ENCODE measurements around the gene TNFRSF21.

TNFRSF21 gene

GRCh38 chr6:47260021-47260420, 49.7 kb downstream of the TNFRSF21 start:
- no peak overlapping the region for H3K4me3 ChIP-seq (ENCODE audit: low read depth in 1 of 2, low read length in 2 of 2)
- no peaks in the 10 kb centered on the region for H3K36me3 ChIP-seq (ENCODE audit: insufficient read depth, low read length)
- no peak overlapping the region for H3K4me2 ChIP-seq (ENCODE audit: insufficient read depth, low read length)
- no peaks in the 10 kb centered on the region for H3K9me3 ChIP-seq (ENCODE audit: insufficient read depth, low read length, severe bottlenecking)
- H4K20me1 ChIP-seq (ENCODE audit: insufficient read depth, low read length): no peaks in the 10 kb centered on the region
- no peaks in the 10 kb centered on the region for H3K79me2 ChIP-seq (ENCODE audit: insufficient read depth, low read length)
- TF ChIP-seq CTCF (IDR thresholded peaks at IDR 0.05; ENCODE audit: borderline replicate concordance, extremely low read depth, low read length, poor library complexity, severe bottlenecking): no peak
- no peak for TF ChIP-seq EZH2 (IDR thresholded peaks at IDR 0.05; ENCODE audit: borderline replicate concordance, low read depth, low read length, severe bottlenecking)
- 0 out of 2 replicates have a peak, but pooled peaks cover 3% of the 10 kb centered on the region for H3K4me1 ChIP-seq (ENCODE audit: insufficient read depth, low read length)
- no peaks in the 10 kb centered on the region for H3K27me3 ChIP-seq (ENCODE audit: insufficient read depth, low read length, poor library complexity)
- DNase-seq (no peak), ATAC-seq (ENCODE audit: insufficient read depth, low read depth) (no peak)
- no peak overlapping the region for H2AFZ ChIP-seq (ENCODE audit: low read depth, low read length)
- no peak overlapping the region for H3K9ac ChIP-seq (ENCODE audit: low read depth, low read length)
- no peak overlapping the region for H3K27ac ChIP-seq (ENCODE audit: low read length)

GRCh38 chr6:47258724-47259347, 50.9 kb downstream of the TNFRSF21 start:
- no peak overlapping the region for H3K4me2 ChIP-seq (ENCODE audit: insufficient read depth, low read length)
- TF ChIP-seq CTCF (IDR thresholded peaks at IDR 0.05; ENCODE audit: borderline replicate concordance, extremely low read depth, low read length, poor library complexity, severe bottlenecking) (no peak), EZH2 (IDR thresholded peaks at IDR 0.05; ENCODE audit: borderline replicate concordance, low read depth, low read length, severe bottlenecking) (no peak)
- H3K79me2 ChIP-seq (ENCODE audit: insufficient read depth, low read length): no peaks in the 10 kb centered on the region
- H2AFZ ChIP-seq (ENCODE audit: low read depth, low read length): no peak overlapping the region
- H3K27me3 ChIP-seq (ENCODE audit: insufficient read depth, low read length, poor library complexity): no peaks in the 10 kb centered on the region
- no peaks in the 10 kb centered on the region for H4K20me1 ChIP-seq (ENCODE audit: insufficient read depth, low read length)
- no peak overlapping the region for H3K9ac ChIP-seq (ENCODE audit: low read depth, low read length)
- H3K4me3 ChIP-seq (ENCODE audit: low read depth in 1 of 2, low read length in 2 of 2): no peak overlapping the region
- H3K4me1 ChIP-seq (ENCODE audit: insufficient read depth, low read length): 0 out of 2 replicates have a peak, but pooled peaks cover 3% of the 10 kb centered on the region
- no peak for DNase-seq
- ATAC-seq (ENCODE audit: insufficient read depth, low read depth): no peak
- no peak overlapping the region for H3K27ac ChIP-seq (ENCODE audit: low read length)
- no peaks in the 10 kb centered on the region for H3K36me3 ChIP-seq (ENCODE audit: insufficient read depth, low read length)
- no peaks in the 10 kb centered on the region for H3K9me3 ChIP-seq (ENCODE audit: insufficient read depth, low read length, severe bottlenecking)

GRCh38 chr6:47256981-47257730, 52.5 kb downstream of the TNFRSF21 start:
- Histone ChIP-seq H3K9me3 (ENCODE audit: insufficient read depth, low read length, severe bottlenecking) (no peaks in the 10 kb centered on the region), H2AFZ (ENCODE audit: low read depth, low read length) (no peak overlapping the region), H3K27ac (ENCODE audit: low read length) (no peak overlapping the region), H3K27me3 (ENCODE audit: insufficient read depth, low read length, poor library complexity) (no peaks in the 10 kb centered on the region), H3K4me2 (ENCODE audit: insufficient read depth, low read length) (no peak overlapping the region), H3K9ac (ENCODE audit: low read depth, low read length) (no peak overlapping the region), H3K36me3 (ENCODE audit: insufficient read depth, low read length) (no peaks in the 10 kb centered on the region), H3K4me1 (ENCODE audit: insufficient read depth, low read length) (peaks cover 17% of the 10 kb centered on the region), H3K4me3 (ENCODE audit: low read depth in 1 of 2, low read length in 2 of 2) (no peak overlapping the region), H3K79me2 (ENCODE audit: insufficient read depth, low read length) (no peaks in the 10 kb centered on the region), H4K20me1 (ENCODE audit: insufficient read depth, low read length) (no peaks in the 10 kb centered on the region)
- TF ChIP-seq EZH2 (IDR thresholded peaks at IDR 0.05; ENCODE audit: borderline replicate concordance, low read depth, low read length, severe bottlenecking) (no peak), CTCF (IDR thresholded peaks at IDR 0.05; ENCODE audit: borderline replicate concordance, extremely low read depth, low read length, poor library complexity, severe bottlenecking) (no peak)
- DNase-seq: no peak
- ATAC-seq (ENCODE audit: insufficient read depth, low read depth): no peak

Data from DND-41 (cell line).